MM.1S (cell line): ENCODE measurements around the gene ADAR.

Experiments
- CTCF ChIP-seq: fragments of 300-600 bp; sonication (generic); IDR thresholded peaks from 2 replicates; pipeline ENCODE4 v1.5.1; 2016; ENCODE audit warnings: antibody characterized with exemption, low read length, mixed read lengths
- EZH2 ChIP-seq: fragments of 300-600 bp; sonication (generic); optimal IDR thresholded peaks from 2 replicates; pipeline ENCODE3; 2017; ENCODE audit warnings: low read depth, mild to moderate bottlenecking, antibody characterized with exemption, low read length, mixed read lengths
- EZH2phosphoT487 ChIP-seq: fragments of 300-600 bp; sonication (generic); IDR thresholded peaks from 2 replicates; pipeline ENCODE4 v1.6.1; 2018; ENCODE audit warnings: antibody characterized with exemption, low read length

DNA sequence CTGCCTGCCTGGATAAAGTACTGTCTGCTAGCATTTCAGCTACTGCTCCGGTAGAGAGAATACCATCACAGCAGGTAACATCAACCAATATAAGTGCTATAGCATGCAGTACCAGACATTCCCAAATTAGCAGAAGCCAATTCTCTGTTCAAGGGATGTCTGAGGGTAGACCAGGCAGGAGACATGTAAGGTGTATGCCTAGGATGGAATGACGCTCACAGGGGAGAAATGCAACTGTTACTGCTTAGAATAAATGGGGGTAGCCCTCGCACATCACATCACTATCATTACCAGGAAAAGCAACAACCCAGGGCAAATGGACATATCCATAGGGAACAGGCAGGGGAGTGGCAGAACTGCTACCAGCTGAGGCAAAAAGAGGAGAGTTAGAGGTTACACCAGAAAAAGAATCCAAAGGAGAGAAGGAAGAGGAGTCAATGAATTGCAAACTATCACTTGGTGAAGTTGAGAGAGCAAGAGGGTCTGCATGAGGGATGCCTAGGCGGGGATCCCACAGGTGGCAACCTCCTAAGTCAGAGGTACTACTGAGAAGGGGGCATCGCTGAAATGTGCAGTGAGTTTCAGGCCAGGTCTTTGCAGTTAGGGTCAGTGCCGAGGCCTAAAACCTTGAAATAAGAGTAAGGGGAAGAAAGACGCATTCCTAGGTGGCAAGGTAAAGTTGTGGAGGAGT lies 50.6 kb downstream of the ADAR start:
- TF ChIP-seq CTCF (no peak), EZH2 (no peak), EZH2phosphoT487 (no peak)
